COLO829 (cell line): Measurements from ENCODE around the gene CALR3.
A peak's percentile ranks its signal among the peaks of the same experiment; 100 is the strongest.
"Not testable (repeated sequence)": the region's sequence is repeated elsewhere in the genome, so short reads cannot be mapped to it uniquely, and the experiment has no call there.

Source experiments
- DNase-seq: peaks from one replicate; pipeline ENCODE4 v3.0.0; 2012; ENCODE audit warnings: low spot score

Gene CALR3

DNA sequence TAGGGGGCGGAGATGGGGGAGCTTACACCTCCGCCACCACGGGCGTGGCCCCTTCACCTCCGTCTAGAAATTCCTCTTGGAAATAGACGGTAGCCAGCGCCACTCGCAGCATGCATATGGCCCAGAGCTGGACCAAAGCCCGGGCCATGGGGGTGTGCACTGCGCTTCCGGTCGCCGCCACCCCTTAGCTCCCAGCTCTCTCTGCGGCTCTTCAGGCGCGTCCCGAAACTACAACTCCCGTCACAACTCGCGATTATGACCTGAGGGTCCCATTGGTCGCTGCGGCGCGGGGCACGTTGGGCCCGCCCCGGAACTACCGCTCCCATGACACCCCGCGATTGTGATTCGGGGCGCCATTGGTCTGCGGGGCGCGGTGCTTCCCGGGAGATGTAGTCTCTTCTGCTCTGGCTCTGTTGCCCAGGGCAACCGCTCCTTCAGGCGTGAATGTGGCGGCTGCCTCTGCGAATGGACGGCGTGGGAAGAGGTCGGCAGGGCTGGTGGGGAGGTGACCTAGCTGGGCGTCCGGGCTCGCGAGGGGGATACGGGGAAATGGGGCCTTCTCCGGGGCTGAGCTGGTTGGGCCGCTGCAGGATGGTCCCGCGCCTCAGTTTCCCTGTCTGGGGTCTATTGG lies at the start of gene CALR3, which contains the start of gene C19orf44:
Gene CALR3, minus strand, starts transcription at position 186 of the 631 bp plus-strand sequence. Its CDS starts 38 bp downstream, at position 148.
Gene C19orf44, plus strand, starts transcription at position 413 of the 631 bp plus-strand sequence. CDS start 4,399 bp downstream, outside the sequence.
- peak; percentile 93 for DNase-seq

DNA sequence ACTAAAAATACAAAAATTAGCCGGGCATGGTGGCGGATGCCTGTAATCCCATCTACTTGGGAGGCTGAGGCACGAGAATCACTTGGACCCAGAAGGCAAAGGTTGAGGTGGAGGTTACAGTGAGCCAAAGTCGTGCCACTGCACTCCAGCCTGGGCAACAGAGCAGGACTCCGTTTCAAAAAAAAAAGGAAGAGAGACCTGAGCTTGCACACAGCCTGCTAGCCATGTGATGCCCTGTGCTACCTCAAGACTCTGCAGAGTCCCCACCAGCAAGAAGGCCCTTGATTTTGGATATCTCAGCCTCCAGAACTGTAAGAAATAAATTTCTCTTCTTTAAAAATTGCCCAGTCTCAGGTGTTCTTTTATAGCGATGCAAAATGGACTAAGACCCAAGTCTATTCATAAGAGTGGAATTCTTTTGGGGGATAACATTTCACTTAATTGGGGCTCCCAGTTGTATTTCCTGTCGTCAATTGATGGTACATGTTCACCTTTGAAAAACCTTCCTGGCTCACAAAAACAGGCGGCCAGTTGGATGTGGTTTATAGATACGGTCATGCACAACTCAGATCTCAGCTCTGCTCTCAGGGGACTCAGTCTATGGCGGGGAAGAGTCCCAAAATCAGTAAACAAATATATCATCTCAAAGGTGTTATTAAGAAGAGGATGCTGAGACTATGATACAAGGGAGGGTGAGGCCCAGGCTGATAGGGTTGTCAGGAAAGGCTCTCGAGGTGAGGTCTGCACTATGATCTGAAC lies 48.7 kb upstream of the CALR3 start:
- no peak for DNase-seq

DNA sequence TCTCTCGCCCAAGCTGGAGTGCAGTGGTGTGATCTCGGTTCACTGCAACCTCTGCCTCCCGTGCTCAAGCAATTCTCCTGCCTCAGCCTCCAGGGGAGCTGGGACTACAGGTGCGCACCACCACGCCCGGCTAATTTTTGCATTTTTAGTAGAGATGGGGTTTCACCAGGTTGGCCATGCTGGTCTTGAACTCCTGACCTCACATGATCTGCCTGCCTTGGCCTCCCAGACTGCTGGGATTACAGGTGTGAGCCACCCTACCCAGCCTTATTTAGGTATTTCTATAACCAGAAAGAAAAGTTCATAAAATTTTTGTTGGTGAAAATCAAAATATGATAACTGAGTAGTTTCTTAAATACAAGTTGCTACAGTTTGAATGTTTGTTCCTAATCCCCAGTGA lies 47.8 kb upstream of the CALR3 start:
- not testable (repeated sequence) for DNase-seq

DNA sequence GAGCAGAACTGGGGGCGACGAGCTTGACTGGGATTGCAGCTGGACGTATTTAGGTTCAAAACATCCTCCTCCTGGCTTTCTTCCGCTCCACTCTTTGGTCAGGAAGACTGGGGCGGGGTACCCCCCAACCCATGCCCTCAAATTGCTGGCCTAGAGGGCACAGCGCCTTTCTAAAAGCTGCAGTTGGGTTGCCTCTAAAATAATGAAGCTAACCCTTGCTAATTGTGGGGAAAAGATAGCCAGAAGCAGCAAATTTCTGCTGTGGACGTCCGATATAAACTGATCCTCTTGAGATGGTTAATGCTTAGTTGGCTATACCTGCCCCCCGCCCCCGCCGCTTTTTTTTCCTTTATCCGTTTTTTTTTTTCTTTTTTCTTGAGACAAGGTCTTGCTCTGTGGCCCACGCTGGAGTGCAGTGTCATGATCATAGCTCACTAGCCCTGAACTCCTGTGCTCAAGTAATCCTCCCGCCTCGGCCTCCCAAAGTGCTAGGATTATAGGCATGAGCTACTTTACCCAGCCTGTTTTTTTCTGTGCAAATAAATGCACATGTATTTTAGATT lies 47.0 kb upstream of the CALR3 start:
- no peak for DNase-seq

- DNase-seq = peak; percentile 91
These were observed 46.3 kb upstream of the CALR3 start, which contains the start of gene CHERP for GRCh38 chr19:16542045-16542909. CHERP (minus strand) TSS chr19:16542437; CDS start chr19:16542378, 59 bp downstream.

- DNase-seq = no peak
These were observed 45.6 kb upstream of the CALR3 start for GRCh38 chr19:16541526-16542044.

- DNase-seq = no peak
These were observed 45.0 kb upstream of the CALR3 start for GRCh38 chr19:16540948-16541347.

DNA sequence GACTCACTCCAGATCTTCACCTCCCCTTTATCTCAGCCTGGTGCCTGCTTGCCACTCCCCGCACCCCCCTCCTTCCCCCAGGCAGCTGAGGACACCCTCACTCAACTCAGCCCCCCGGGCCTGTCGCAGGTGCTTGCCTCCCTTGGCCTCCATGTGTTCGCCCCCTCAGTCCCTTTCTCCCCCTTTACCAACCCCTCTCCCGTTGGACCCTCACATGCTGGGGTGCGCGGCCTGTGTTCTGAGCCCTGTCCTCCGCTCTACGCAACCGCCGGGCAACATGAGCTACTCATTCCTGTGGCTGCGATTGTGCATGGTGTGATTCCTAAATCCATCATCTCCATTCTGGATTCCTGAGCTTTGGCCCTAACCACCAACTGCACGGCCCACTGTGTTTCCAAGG lies 41.1 kb upstream of the CALR3 start:
- DNase-seq = no peak

GRCh38 chr19:16536130-16536529 lies 40.2 kb upstream of the CALR3 start:
- DNase-seq = no peak

GRCh38 chr19:16535381-16535780 lies 39.4 kb upstream of the CALR3 start:
- no peak for DNase-seq

DNA sequence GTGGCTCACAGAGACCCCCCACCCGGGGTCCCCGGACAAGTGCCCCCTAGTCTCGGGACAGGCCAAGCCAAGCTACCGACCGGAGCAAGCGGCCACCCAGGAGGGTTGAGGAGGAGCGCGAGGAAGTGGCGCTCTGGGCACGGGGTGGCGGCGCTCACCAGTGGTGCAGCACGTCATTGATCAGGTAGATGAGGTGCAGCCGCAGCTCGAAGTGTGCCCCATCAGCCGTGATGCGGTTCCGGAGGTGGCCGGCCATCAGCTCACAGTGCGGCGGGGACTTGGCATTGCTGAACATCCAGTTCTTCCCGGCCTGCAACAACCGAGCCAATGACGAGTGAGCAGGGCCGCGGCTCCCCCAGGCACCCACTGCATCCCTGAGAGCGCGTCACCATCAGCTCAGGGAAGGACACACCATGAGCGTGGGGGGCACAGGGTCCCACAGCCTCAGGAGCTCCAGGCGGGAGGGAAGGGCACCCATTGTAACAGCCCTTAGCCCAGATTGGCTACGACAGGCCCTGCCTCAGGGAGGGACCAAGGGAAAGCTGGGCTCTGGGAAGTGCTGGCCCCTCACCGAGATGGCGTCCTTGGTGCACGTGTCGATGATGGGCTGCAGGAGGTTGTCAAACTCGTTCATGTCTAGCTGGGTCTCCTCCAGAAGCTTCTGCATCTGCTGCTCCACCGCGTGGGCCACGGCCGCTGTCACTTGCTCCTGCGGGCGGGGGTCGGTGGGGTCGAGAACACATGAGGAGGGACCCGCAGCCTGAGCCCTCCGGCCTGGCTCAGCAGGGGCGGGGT lies 36.7 kb upstream of the CALR3 start:
- DNase-seq = no peak

DNA sequence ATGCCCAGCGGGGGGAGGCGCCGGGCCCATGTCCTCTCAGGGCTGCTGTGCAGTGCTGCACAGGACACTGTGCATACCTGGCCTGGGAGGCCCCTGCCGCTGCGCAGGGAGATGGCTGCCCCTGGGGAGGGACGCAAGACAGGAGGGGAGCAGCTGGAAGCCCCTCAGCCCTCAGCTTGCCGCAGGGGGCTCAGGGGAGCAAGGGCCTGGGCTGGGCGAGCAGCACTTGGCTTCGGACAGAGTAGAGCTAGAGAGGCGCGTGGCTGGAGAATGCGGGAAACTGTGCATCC lies 35.4 kb upstream of the CALR3 start:
- DNase-seq = no peak

- no peak for DNase-seq
These were observed 34.8 kb upstream of the CALR3 start for GRCh38 chr19:16530540-16531379.

DNA sequence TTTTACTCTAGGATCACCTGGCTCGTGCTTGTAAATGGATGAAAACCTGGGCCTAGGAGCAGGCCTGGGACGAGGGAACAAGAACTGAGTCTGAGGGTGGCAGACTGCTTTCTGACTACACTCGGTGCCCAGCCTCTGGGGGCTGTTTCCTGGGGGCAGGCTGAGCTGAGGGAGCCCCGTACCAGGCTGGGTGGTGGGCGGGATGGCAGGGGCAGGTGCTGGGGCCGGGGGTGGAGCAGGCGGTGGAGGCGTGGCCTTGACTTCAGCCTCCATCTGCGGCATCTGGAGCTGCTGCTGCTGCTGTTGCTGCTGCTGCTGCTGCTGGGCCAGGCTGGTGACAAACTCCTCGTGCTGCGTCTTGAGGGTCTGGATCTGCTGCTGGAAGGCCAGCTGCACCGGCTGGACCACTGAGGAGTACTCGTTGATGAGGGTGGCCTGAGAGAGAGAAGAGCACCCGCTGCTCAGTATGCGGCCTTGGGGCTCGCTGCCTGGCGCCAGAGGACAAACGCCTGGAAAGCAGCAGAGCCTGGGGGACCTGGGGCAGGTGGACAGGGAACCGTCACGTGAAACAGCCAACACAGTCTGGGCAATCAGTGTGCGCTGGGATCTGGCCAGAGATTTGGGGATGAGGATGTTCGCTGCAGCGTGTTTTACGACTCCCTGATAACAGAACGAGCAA lies 33.6 kb upstream of the CALR3 start:
- DNase-seq = no peak

GRCh38 chr19:16527971-16528521 lies 32.1 kb upstream of the CALR3 start:
- DNase-seq = no peak

DNA sequence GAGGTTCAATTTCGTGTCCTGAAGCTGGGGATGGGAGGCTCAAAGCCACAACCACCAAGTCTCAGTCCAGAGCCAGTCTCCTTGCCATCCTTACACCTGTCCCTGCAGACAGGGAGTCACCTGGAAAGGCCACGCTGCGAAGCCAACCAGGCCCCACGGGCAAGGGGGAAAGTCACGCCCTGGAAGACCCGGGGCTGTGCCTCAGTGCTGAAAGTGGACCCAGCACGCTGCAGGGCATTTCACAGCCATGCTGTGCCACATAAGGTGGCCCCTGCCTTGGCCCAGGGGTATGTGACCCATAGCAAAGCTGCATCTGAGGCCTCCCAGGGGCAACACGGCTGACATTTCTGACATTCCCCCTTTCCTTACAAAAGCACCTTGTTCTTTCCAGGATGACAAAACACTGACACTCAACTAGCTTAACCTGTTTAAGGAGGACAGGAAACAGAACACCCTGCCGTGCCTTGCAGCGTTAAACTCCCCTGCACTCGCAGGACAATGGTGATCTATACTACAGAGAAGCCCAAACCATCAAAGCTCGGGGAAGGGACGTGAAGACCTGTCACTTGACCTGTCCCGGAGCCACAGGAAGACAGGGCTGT lies 31.5 kb upstream of the CALR3 start:
- DNase-seq = no peak

DNA sequence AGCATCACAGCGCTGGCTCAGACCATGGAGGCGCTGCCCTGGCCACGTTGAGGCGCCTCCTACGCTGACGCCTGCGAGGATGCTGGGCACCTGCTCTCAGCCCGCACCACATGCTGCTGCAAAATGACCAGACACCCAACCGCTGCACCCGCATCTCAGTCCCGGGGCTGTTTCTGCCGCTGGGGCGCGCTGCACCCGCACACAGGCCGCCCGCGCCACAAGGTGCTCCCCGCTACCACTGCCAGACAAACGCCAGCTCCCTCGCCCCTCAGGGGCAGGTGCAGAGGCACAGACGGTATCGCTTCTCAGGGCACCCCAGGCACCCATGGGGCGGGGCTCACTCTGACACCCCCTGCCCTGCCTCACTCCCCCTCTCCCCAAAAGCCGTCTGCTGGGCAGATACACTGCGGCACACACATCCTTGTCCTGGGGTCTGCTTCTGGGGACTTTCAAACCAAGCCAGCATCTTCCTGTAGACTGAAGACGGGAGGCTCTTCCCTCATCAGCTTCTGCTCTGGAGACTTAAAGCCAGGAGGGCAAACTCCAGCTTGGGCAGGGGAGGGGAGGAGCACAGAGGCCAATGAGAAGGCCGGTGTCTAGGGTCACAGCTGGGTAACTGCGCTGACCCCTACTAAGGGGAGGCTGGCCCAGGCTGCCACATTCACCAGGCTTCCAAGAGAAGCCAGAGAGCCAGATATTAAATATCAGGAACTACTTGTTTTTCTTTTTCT lies 29.9 kb upstream of the CALR3 start:
- no peak for DNase-seq

- no peak for DNase-seq
These were observed 29.2 kb upstream of the CALR3 start for GRCh38 chr19:16524991-16525734.
